CD4-positive, alpha-beta T cell (primary cell): ENCODE measurements around the gene NR2C2. TPM values are rescaled to one million over a fixed set of nuclear protein-coding genes. Genes with fewer than 3 reads are reported as not detected.

Source experiments
- ATAC-seq: fragments of 200-7000 bp; cut with Tn5 transposase; one replicate; pipeline ENCODE4 v1.10.0; 2022; ENCODE audit warnings: mild to moderate bottlenecking; ENCODE audit not compliant: poor library complexity
- CTCF ChIA-PET: fragments of 350-600 bp; sonication (Branson Sonifier 250); formaldehyde crosslinking; loops from one replicate; lab custom pipeline; 2021; ENCODE audit warnings: antibody characterized with exemption, inconsistent platforms; lab: Charles Lee
- POLR2A ChIA-PET: fragments of 350-600 bp; sonication (Branson Sonifier 250); formaldehyde crosslinking; loops from one replicate; lab custom pipeline; 2021; ENCODE audit warnings: antibody characterized with exemption, inconsistent platforms; lab: Charles Lee
- DNase-seq, 14 experiments: peaks; one replicate each; pipeline ENCODE4 v3.0.0-alpha.2; 2013 to 2020; ENCODE audit warnings: mixed read lengths in 2 of 14
- H3K27ac ChIP-seq, 2 donors: one replicate each; pipeline versions ENCODE4 v1.5.1 to v1.7.0; 2013; ENCODE audit warnings: low read length in 2 of 2, low read depth in 1 of 2, mild to moderate bottlenecking in 1 of 2
- H3K27me3 ChIP-seq, 2 experiments: 1 replicate in 1 of 2; 2 replicates in 1 of 2; pipeline versions ENCODE4 v1.6.1 to v1.7.0; 2013; ENCODE audit warnings: low read length in 2 of 2, control low read depth in 1 of 2, mild to moderate bottlenecking in 1 of 2, moderate library complexity in 1 of 2; ENCODE audit not compliant: insufficient read depth in 2 of 2, control insufficient read depth in 1 of 2
- H3K36me3 ChIP-seq: one replicate; pipeline ENCODE4 v1.6.1; 2013; ENCODE audit warnings: low read length, control low read depth; ENCODE audit not compliant: insufficient read depth
- H3K4me1 ChIP-seq: one replicate; pipeline ENCODE4 v1.6.1; 2013; ENCODE audit warnings: low read length, control low read depth; ENCODE audit not compliant: insufficient read depth
- H3K4me3 ChIP-seq: one replicate; pipeline ENCODE4 v1.5.1; 2013; ENCODE audit warnings: mild to moderate bottlenecking, low read length, moderate library complexity
- H3K9me3 ChIP-seq, 2 experiments: 1 replicate in 1 of 2; 2 replicates in 1 of 2; pipeline versions ENCODE4 v1.6.1 to v1.7.0; 2013; ENCODE audit warnings: low read length in 2 of 2, mild to moderate bottlenecking in 2 of 2, control low read depth in 1 of 2, moderate library complexity in 1 of 2; ENCODE audit not compliant: control insufficient read depth in 1 of 2, insufficient read depth in 1 of 2
- H3K27ac Mint-ChIP-seq: one replicate; pipeline ENCODE4 v1.8.0; 2020; ENCODE audit warnings: mixed read lengths
- H3K27me3 Mint-ChIP-seq: one replicate; pipeline ENCODE4 v1.8.0; 2021; ENCODE audit warnings: mixed read lengths
- H3K36me3 Mint-ChIP-seq: one replicate; pipeline ENCODE4 v1.8.0; 2021; ENCODE audit warnings: low read depth, mixed read lengths
- H3K4me1 Mint-ChIP-seq: one replicate; pipeline ENCODE4 v1.8.0; 2021; ENCODE audit warnings: low read depth, mixed read lengths
- H3K4me3 Mint-ChIP-seq: one replicate; pipeline ENCODE4 v1.8.0; 2020; ENCODE audit warnings: mild to moderate bottlenecking, mixed read lengths
- H3K9me3 Mint-ChIP-seq: one replicate; pipeline ENCODE4 v1.8.0; 2020; ENCODE audit warnings: mixed read lengths
- intact Hi-C, 2 experiments: fragments of 100-400 bp; cut with DNase I in 1 of 2; cut with micrococcal nuclease in 1 of 2; formaldehyde crosslinking; loops; one replicate each; pipeline versions ENCODE4 v1.15.1 to v1.9.0; 2023 to 2025; cut with DNase I, micrococcal nuclease
- total RNA-seq, 174 experiments: library from RNA in 2 of 174; stranded (reverse) in 2 of 174; gene quantifications; one replicate each; pipeline ENCODE4 v1.2.3 and lab custom pipeline; 2021 to 2026
- TF ChIP-seq, protein P1 (sequence below): fragments of 200-600 bp; IDR thresholded peaks from one replicate; pipeline ENCODE4 v1.8.0; 2022; ENCODE audit warnings: antibody characterized with exemption, mild to moderate bottlenecking

The NR2C2 gene
- total RNA-seq, 2 experiments from 2014 or later: 37.0 to 42.1 TPM

DNA sequence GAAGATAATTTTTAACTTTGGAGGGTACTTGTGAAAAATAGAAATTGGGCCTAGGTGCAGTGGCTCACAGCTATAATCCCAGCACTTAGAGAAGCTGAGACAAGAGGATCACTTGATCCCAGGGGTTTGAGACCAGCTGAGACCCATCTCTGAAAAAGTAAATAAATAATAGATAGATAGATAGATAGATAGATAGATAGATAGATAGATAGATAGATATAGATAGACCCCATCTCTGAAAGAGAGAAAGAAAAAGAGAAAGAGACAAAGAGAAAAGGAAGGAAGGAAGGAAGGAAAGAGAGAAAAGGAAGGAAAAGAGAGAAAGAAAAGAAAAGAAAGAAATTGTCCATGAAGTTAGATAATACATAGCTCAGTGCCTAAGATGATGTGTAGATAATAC, 82.2 kb downstream of the NR2C2 start:
- H3K27ac Mint-ChIP-seq: peak overlapping the region; percentile 54
- peaks cover 94% of the 10 kb centered on the region for H3K36me3 Mint-ChIP-seq
- TF ChIP-seq, protein P1, sequence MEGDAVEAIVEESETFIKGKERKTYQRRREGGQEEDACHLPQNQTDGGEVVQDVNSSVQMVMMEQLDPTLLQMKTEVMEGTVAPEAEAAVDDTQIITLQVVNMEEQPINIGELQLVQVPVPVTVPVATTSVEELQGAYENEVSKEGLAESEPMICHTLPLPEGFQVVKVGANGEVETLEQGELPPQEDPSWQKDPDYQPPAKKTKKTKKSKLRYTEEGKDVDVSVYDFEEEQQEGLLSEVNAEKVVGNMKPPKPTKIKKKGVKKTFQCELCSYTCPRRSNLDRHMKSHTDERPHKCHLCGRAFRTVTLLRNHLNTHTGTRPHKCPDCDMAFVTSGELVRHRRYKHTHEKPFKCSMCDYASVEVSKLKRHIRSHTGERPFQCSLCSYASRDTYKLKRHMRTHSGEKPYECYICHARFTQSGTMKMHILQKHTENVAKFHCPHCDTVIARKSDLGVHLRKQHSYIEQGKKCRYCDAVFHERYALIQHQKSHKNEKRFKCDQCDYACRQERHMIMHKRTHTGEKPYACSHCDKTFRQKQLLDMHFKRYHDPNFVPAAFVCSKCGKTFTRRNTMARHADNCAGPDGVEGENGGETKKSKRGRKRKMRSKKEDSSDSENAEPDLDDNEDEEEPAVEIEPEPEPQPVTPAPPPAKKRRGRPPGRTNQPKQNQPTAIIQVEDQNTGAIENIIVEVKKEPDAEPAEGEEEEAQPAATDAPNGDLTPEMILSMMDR: no peak
- no peaks in the 10 kb centered on the region for H3K27me3 ChIP-seq
- ChIA-PET POLR2A (no interaction called here), CTCF (interaction anchor here (0.7 kb wide), 1 partner anchor 161 kb away, joined by 3 read pairs; no protein-coding TSS in a partner anchor)
- ATAC-seq (no peak), DNase-seq (no peak)
- H3K27me3 Mint-ChIP-seq: no peaks in the 10 kb centered on the region
- no peaks in the 10 kb centered on the region for H3K4me1 Mint-ChIP-seq
- H3K4me3 ChIP-seq: no peak overlapping the region
- H3K9me3 ChIP-seq: no peaks in the 10 kb centered on the region
- H3K4me3 Mint-ChIP-seq: no peak overlapping the region
- H3K4me1 ChIP-seq: no peaks in the 10 kb centered on the region
- no peaks in the 10 kb centered on the region for H3K9me3 Mint-ChIP-seq
- peaks cover 90% of the 10 kb centered on the region for H3K36me3 ChIP-seq
- no peak overlapping the region for H3K27ac ChIP-seq
- intact Hi-C loops: no loop called here

DNA sequence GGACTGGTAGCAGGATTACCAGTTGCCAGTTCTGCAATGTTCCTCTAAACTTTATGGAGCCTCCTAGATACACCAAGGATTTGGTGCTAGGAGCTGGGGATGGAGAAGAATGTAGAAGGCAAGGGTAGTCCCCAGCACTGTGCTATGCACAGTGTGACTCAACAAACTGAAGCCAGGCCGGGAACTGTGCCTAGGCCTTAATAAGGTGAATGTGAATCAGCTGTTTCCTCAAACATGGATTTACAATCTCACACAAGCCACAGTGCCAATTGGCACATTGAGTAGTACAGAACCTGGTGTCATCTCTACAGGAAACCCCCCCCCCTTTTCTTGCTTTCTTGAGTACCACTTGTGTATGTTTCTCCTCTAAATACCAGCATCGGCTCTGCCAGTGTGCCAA, 85.3 kb downstream of the NR2C2 start:
- H3K9me3 Mint-ChIP-seq: no peaks in the 10 kb centered on the region
- H3K4me3 Mint-ChIP-seq: no peak overlapping the region
- no peaks in the 10 kb centered on the region for H3K4me1 Mint-ChIP-seq
- no peak for ATAC-seq
- TF ChIP-seq, protein P1: no peak
- Histone ChIP-seq H3K36me3 (peaks cover 92% of the 10 kb centered on the region), H3K4me3 (no peak overlapping the region), H3K27ac (no peak overlapping the region), H3K4me1 (no peaks in the 10 kb centered on the region), H3K9me3 (no peaks in the 10 kb centered on the region), H3K27me3 (no peaks in the 10 kb centered on the region)
- ChIA-PET POLR2A (no interaction called here), CTCF (no interaction called here)
- intact Hi-C loops: no loop called here
- no peak for DNase-seq
- peaks cover 94% of the 10 kb centered on the region for H3K36me3 Mint-ChIP-seq
- no peaks in the 10 kb centered on the region for H3K27me3 Mint-ChIP-seq
- H3K27ac Mint-ChIP-seq: no peak overlapping the region

DNA sequence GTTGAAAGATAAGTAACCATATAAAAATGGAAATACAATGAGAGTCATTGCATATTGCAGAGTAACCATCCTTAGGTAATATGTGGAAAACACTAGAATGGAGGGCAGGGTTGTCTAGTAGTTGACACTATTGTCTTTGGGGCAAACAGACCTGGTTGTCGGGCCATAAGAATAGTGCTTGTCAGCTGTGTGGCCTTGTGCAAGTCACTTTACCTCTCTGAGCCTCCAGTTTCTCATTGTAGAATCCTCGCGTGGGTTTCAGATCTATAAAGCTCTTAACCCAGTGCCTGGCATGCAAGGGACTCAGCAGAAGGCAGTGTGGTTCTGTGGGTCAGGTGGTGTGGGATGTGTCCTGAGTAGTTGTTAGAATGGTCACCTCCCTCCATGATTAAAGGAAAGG, 85.7 kb downstream of the NR2C2 start:
- CTCF ChIA-PET: no interaction called here

More for the DNA sequence above, 85.7 kb downstream of the NR2C2 start:
- Histone ChIP-seq H3K27ac (no peak overlapping the region), H3K9me3 (no peaks in the 10 kb centered on the region), H3K4me3 (no peak overlapping the region), H3K27me3 (no peaks in the 10 kb centered on the region), H3K4me1 (no peaks in the 10 kb centered on the region), H3K36me3 (peaks cover 93% of the 10 kb centered on the region)
- POLR2A ChIA-PET: no interaction called here
- Mint-ChIP-seq H3K27ac (no peak overlapping the region), H3K4me1 (no peaks in the 10 kb centered on the region), H3K36me3 (peaks cover 94% of the 10 kb centered on the region), H3K27me3 (no peaks in the 10 kb centered on the region), H3K9me3 (no peaks in the 10 kb centered on the region), H3K4me3 (no peak overlapping the region)
- ATAC-seq (no peak), DNase-seq (no peak)
- TF ChIP-seq, protein P1: no peak
- intact Hi-C loops: no loop called here
